NCI-H2107 (cell line): Measurements from ENCODE around the gene FAM110A.
"Not testable (repeated sequence)": the region's sequence is repeated elsewhere in the genome, so short reads cannot be mapped to it uniquely, and the experiment has no call there.

Experiments
- DNase-seq: peaks from one replicate; lab custom pipeline; 2025; lab: John Stamatoyannopoulos, UW

FAM110A gene

DNA sequence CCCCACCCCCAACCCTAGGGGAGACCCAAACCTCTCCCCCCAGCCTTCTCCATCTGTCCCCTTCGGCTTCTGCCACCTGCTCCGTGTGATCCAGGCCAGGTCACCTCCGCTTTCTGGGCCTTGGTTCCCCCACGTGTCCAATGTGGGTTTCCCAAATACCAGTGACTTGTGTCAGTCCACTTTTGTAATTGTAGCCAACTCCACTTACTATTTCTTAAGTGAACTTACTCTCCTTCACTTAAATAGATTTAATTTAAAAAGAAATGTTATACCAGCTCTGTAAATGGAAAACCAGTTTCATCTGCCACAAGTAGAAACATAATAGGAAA is 10.0 kb upstream of the FAM110A start:
- no peak for DNase-seq

GRCh38 chr20:824490-824889 is 9.0 kb upstream of the FAM110A start:
- no peak for DNase-seq

- DNase-seq = no peak
These were observed 8.6 kb upstream of the FAM110A start for GRCh38 chr20:824916-825315.

- DNase-seq = no peak
These were observed 7.6 kb upstream of the FAM110A start for GRCh38 chr20:825710-826421.

DNA sequence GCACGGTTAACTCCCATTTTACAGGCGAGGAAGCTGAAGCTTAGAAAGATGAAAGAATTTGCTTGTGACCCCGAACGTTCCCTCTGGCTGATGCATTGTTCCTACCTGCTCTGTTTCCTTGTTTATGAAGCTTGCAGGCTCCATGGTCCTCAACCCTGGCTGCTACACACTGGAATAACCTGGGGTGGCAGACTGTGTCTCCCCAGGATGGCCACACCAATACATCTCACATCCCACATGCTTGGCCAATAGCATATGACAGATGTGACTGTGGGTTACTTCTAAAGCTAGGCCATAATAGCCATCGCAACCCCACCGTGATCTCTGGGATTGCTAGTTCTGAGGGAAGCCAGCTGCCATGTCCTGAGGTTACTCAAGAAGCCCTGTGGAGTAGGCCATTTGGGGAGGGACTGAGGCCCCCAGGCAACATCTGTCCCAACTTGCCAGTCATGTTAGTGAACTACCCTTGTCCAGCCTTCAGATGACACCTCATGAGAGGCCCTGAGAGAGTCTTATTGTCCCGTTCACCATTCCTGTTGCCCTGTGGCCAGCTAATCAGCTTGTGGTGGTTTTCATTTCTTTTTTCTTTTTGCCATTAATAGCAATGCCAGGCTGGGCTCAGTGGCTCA is 6.7 kb upstream of the FAM110A start:
- no peak for DNase-seq

- not testable (repeated sequence) for DNase-seq
These were observed 5.5 kb upstream of the FAM110A start for GRCh38 chr20:827981-828380.

- DNase-seq = no peak
These were observed 4.5 kb upstream of the FAM110A start for GRCh38 chr20:828987-829386.

DNA sequence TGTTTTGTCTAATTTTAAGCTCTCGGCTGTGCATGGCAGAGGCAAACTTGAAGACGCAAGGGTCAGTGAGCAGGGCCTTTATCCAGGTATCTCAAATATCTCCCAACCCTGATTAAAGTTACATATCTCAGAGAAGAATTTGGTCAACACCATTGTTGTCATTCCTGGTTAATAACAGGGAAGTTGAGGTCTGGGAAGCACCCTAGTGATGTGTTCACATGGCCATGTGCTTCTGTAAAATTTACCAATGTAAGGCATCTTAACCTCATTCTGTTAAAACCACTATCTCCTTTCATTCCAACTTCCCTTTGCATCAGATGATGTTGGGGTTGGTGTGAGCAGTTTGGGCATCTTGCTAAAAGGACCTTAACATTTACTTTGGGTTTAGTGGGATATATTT is 4.0 kb upstream of the FAM110A start:
- no peak for DNase-seq

DNA sequence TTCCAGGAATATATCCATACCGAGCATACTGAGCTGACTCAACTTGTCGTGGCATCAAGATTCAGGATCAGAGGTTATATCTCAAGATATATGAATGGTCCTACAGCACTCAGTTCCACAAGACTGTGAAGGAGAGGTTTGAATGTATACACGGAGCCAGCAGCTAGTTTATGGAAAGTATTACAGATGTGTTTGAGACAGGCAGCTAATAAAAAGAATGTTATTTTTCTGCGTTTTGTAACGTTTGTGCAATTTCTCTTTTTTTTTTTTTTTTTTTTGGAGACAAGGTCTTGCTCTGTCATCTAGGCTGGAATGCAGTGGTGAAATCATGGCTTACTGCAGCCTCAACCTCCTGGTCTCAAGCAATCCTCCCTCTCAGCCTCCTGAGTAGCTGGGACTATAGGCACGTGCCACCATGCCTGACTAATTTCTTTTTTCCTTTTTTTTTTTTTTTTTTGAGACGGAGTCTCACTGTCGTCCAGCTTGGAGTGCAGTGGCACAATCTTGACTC is 3.4 kb upstream of the FAM110A start:
- no peak for DNase-seq

- DNase-seq = no peak
These were observed 2.3 kb upstream of the FAM110A start for GRCh38 chr20:831251-831650.

DNA sequence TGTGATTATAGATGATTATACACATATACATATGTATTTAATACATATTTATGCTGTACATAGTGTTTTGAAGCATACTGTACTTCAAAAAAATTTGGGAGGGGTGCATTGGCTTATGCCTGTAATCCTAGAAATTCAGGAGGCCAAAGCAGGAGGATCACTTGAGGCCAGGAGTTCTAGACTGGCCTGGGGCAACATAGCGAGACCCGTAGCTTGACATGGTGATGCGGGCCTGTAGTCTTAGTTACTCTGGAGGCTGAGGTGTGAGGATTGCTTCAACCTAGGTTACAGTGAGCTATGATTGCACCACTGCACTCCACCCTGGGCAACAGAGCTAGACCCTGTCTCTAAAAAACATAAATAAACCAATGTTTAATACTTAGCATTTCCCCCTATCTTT is 1.6 kb upstream of the FAM110A start:
- DNase-seq = no peak

GRCh38 chr20:833121-833449 is 430 bp upstream of the FAM110A start:
- DNase-seq = no peak

DNA sequence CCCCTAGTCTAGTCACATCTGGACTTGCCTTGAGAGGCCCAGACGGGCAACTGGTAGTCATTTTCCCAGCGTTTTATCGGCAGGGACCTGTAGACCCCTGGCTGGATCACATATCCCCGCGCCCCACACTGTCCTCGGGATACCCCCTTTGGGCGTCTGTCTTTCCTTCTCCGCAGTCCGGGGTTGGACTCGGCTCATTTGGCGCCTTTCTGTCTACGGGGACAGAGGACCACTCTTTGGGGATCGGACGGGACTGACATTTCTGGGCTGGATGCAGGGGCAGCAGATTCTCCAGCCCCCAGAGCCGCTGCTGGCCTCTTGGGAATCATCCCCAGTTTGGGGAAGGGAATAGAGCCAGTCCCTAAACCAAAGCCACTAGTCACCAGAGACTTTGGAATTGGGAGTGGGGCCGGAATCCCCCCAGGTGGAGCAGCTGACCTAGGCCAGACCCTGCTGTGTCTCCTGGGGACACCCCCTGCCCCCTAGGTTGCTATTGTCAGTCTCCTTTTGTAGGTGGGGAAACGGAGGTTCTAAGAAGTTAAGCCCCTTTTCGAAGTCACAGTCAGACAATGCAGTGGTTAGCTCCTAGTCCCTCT is 734 bp downstream of the FAM110A start:
- DNase-seq = no peak

- DNase-seq = no peak
These were observed 2.1 kb downstream of the FAM110A start for GRCh38 chr20:835608-836045.

DNA sequence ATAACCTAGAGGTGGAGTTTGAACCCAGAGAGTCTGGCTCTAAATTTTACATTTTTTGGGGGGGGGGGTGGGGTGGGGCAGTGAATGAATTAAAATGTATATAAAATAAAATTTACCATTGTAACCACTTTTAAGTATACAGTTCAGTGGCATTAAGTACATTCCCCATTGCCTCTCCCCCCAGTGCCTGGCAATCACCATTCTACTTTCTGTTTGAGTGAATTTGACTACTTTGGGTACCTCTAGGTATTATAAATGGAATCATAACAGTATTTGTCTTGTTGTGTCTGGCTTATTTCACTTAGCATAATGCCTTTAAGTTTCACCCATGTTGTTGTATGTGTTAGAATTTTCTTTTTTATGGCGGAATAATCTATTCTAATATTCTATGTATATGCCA is 2.7 kb downstream of the FAM110A start:
- no peak for DNase-seq

GRCh38 chr20:839015-839414 is 5.5 kb downstream of the FAM110A start:
- DNase-seq = no peak

DNA sequence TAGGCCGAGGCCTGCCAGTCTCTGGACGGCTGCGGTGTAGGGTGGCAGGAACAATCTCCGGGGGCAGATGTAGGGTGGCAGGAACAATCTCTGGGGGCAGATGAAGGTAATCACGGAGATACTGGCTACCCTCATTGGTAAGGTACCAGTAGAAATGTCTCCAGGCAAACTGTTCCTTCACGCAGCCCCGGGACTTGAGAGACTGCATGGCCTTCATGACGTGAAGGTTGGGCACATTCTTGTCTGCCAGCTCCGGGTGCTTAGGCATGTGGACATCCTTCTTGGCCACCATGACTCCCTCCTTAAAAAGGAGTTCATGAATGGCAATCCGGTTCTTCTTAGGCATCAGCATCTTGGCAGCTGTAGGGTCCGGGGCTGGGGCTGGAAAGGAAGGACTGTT is 6.1 kb downstream of the FAM110A start:
- DNase-seq = no peak

- no peak for DNase-seq
These were observed 7.0 kb downstream of the FAM110A start for GRCh38 chr20:840503-840857.

- DNase-seq = no peak
These were observed 7.5 kb downstream of the FAM110A start for GRCh38 chr20:840858-841567.

- DNase-seq = no peak
These were observed 8.3 kb downstream of the FAM110A start for GRCh38 chr20:841568-842546.

- DNase-seq = no peak
These were observed 9.0 kb downstream of the FAM110A start for GRCh38 chr20:842547-842940.

DNA sequence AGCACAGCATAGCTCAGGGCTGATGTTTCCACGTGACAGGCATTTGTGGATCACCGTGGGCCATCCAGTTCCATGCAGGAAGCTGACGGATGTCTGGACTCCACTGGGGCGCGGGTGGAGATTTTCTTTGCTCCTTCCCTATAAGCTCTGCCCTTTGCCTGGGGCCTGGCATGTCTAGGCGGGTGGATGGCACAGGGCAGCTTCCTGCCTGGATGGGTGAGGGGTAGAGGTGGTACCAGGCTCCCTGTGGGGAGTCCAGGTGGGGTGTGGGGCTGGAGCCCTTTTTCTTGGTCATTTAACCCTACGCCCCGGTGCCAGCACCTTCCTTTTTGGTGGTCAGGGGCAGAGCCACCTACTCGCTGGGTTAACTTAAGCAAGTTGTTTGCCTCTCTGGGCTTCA is 10.4 kb downstream of the FAM110A start:
- no peak for DNase-seq
